LNCAP (cell line): ENCODE data around the gene PDK1.

Source experiments
- TF ChIP-seq, protein P1 (sequence below): fragments of 450-650 bp; IDR thresholded peaks from 2 replicates; pipeline ENCODE4 v1.5.1; 2017; ENCODE audit warnings: mild to moderate bottlenecking

PDK1 gene

DNA sequence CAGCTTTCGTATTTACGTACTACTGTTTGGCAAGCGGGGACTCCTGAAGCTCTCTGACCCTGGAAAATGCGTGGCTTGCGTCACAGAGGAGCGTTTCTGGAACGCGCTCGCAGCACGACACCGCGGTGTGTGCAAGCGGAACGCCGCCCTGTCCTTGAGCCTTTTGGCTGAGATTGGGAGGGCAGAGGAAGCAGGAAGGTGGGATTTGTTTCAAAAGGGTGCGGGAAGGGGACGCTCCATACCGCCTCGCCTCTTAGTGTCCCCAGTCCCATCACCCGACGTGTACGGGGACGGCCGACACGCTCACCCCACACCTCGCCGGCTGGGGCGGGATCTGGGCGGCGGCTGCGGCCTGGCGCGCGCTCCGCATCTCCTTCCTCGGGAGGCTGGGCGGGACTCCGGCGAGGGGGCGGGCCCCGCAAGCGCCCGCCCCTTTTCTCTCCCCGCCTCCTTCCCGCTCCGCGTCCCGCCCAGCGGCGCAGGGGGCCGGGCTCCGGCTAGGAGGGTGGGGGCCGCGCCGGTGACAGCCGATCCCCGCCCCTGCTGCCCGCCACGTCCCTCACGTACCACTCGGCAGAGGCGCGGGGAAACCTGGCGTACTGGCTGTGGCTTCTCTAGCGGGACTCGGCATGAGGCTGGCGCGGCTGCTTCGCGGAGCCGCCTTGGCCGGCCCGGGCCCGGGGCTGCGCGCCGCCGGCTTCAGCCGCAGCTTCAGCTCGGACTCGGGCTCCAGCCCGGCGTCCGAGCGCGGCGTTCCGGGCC, at the start of gene PDK1:
Gene PDK1, plus strand, starts transcription at position 569 of the 762 bp plus-strand sequence. Its CDS starts 61 bp downstream, at position 630.
- TF ChIP-seq, protein P1, sequence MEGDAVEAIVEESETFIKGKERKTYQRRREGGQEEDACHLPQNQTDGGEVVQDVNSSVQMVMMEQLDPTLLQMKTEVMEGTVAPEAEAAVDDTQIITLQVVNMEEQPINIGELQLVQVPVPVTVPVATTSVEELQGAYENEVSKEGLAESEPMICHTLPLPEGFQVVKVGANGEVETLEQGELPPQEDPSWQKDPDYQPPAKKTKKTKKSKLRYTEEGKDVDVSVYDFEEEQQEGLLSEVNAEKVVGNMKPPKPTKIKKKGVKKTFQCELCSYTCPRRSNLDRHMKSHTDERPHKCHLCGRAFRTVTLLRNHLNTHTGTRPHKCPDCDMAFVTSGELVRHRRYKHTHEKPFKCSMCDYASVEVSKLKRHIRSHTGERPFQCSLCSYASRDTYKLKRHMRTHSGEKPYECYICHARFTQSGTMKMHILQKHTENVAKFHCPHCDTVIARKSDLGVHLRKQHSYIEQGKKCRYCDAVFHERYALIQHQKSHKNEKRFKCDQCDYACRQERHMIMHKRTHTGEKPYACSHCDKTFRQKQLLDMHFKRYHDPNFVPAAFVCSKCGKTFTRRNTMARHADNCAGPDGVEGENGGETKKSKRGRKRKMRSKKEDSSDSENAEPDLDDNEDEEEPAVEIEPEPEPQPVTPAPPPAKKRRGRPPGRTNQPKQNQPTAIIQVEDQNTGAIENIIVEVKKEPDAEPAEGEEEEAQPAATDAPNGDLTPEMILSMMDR, result no peak

DNA sequence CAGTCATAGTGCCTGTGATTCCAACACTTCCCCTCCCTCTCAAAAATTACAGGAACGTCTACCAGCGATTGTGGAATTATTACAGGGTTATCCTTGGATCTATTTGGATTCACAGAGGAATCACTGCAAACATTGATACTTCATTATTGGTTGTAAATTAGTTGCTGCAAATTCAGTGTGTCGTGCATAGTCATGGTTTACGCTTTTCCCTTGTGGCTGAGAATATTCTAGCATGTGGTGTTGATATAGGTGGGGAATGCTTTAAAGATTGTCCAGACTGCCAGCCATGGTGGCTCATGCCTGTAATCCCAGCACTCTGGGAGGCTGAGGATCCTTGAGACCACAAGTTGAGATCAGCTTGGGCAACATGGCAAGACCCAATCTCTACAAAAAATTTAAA, 48.7 kb upstream of the PDK1 start:
- TF ChIP-seq, protein P1, result no peak

DNA sequence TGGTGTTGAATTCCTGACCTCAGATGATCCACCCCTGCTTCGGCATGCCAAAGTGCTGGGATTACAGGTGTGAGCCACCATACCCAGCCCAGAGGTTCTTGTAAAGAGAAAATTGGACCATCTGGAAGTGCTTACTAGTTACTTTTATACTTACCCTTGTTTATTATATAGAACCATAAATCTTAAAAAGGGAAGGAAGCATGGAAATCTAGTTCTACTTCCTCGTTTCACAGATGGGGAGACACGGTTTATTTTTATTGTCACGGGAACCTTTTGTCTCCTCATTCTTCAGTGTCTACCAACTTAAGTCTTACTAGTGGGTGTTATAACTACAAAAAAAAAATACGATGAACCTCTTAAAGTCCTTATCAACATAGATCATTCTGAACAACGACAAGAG, 45.8 kb upstream of the PDK1 start:
- TF ChIP-seq, protein P1, result no peak

DNA sequence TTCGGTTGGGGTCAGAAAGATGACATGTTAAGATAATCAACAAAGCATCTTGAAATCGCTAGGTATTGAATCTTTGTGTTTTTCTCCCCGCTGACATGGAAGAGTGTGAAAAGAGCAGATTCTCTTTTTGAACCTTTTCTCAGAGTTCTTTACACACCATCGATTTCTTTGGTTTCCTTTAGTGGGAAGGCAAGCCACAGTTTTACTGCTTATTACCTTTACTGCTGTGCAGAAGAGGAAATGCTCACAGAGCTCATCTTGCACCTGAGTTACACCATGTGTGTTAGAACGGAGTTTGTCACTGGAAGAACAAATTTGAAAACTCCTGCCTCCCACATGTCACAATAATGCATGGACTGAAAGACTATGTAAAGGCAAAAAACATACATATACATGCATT, 45.3 kb upstream of the PDK1 start:
- TF ChIP-seq, protein P1, result no peak

DNA sequence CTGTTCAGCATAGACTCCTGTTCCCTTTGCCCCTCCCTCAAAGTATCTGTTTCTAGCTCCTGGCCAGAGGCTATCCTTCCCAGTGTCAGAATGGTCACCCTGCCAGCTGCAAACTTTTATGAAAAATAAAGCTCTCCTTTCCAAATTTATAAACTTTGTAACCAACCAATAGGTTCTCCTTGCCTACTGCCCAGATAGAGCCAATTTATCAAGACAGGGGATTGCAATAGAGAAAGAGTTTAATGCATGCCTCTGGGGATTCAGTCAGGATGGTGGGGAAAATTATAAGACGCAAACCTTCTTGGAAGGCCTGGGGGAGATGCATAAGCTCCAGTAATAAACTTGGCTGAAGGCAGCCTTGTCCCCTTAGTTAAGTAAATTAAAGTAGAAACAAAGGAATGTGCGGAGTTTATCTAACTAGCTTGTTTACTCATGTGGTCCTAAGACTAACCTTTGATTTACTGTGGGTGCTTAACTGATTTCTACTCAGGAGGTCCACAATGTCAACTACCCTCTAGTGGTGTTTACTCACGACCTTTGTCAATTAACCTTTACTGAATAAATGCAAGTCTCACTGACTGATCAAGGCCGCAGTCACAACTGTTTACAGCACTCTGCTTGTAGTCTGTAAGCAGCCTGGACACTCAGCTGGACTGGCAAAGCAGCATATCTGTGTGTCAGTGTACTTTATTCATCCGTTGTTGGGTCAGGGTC, 42.9 kb upstream of the PDK1 start:
- TF ChIP-seq, protein P1, result no peak

DNA sequence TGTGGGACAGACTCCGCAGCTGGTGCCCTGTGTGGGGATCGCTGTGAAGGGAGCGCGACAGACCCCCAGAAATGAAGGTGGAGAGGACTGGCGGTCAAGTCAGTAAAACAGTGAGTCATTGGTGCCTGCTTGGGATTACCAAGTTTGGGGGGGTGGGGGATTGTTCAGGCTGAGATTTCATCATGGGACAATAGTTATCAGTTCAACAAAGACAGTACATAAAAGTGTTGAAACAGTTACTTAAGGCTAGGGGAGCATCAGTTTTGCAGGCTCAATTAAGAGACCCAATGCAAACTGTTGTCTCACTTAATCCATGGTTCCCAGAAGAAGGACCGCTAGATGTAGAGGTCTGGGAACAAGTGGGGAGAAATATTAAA, 42.4 kb upstream of the PDK1 start:
- TF ChIP-seq, protein P1, result no peak

DNA sequence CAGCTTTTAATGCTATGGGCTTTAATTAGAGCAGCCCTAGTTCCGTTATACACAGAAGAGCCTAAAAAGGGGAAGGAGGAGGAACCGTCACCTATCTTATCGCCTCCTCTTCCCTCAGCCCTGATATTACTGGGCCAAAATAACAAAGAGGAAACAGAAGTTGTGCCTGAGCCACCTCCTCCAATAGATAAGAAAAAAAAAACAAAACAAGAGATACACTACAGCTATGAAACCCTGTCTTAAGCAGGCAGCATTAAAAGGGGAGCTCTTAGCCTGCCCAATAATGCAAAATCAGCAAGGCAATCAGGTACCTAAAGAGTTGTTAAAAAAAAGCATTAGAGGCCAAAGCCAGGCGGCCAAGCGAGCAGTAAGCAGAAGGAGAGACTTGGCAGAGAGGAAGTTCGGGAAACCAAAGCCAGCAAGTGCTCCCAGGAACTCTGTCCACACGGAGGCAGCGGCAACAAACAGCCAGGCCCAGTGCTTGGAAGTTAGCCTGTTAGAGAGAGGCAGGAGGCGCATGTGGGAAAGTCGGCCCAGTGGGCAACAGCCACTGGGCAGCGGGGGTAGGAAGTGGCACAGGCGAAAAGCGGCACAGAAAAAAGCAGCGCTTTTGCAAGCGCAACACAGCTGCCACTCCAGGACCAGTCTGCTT, 41.8 kb upstream of the PDK1 start:
- TF ChIP-seq, protein P1, result no peak
